Muscle of leg (tissue), 11 donors: ENCODE data around the gene WDR13. TPM values are rescaled to one million over a fixed set of nuclear protein-coding genes. Genes with fewer than 3 reads are reported as not detected.

Experiments
- DNase-seq: peaks from one replicate; pipeline ENCODE4 v3.0.0; 2013
- H3K27ac ChIP-seq: one replicate; pipeline ENCODE4 v1.5.1; 2013; ENCODE audit warnings: mild to moderate bottlenecking, low read length, control low read depth
- H3K27me3 ChIP-seq: one replicate; pipeline ENCODE4 v1.6.1; 2013; ENCODE audit warnings: low read length; ENCODE audit not compliant: control insufficient read depth, insufficient read depth
- H3K36me3 ChIP-seq: one replicate; pipeline ENCODE4 v1.6.1; 2013; ENCODE audit warnings: low read length; ENCODE audit not compliant: control insufficient read depth, insufficient read depth
- H3K4me1 ChIP-seq: one replicate; pipeline ENCODE4 v1.6.1; 2013; ENCODE audit warnings: low read length; ENCODE audit not compliant: control insufficient read depth, insufficient read depth
- H3K4me3 ChIP-seq: one replicate; pipeline ENCODE4 v1.5.1; 2013; ENCODE audit warnings: low read length, control low read depth
- H3K9me3 ChIP-seq: replicated peaks from 2 replicates; pipeline ENCODE4 v1.6.1; 2013; ENCODE audit warnings: low read depth, low read length; ENCODE audit not compliant: control insufficient read depth
- WGBS: methylation state at CpG from one replicate; pipeline ENCODE4 v1.1.5; 2013; ENCODE audit warnings: missing lambda C conversion rate; ENCODE audit not compliant: insufficient coverage; 5-methylcytosine and 5-hydroxymethylcytosine counted together
- polyA plus RNA-seq, 8 donors: library from polyadenylated mRNA; unstranded; fragments of 120-200 nt; gene quantifications; one replicate each; pipeline versions ENCODE4 v1.2.1 to v1.2.3, GENCODE V29; 2013; ENCODE audit warnings: inconsistent platforms in 1 of 8, low replicate concordance in 1 of 8; ENCODE audit not compliant: insufficient read length in 8 of 8, insufficient read depth in 1 of 8
- total RNA-seq: library from RNA; stranded (reverse); fragments of 120-200 nt; gene quantifications from one replicate; pipeline ENCODE4 v1.2.4, GENCODE V29; 2013

Gene WDR13
- total and polyA plus RNA-seq, 9 donors: 85.8 to 128 (median 99.1) TPM

GRCh38 chrX:48573690-48574269, 23.5 kb upstream of the WDR13 start:
- H3K27ac ChIP-seq: peak overlapping the region; percentile 97
- peak overlapping the region; percentile 75 for H3K4me3 ChIP-seq
- H3K4me1 ChIP-seq: peaks cover 12% of the 10 kb centered on the region
- WGBS: 58% methylated on average over 18 of the region's 19 CpGs
- no peaks in the 10 kb centered on the region for H3K27me3 ChIP-seq
- peaks cover 22% of the 10 kb centered on the region for H3K36me3 ChIP-seq
- DNase-seq: peak; percentile 68
- no peaks in the 10 kb centered on the region for H3K9me3 ChIP-seq

DNA sequence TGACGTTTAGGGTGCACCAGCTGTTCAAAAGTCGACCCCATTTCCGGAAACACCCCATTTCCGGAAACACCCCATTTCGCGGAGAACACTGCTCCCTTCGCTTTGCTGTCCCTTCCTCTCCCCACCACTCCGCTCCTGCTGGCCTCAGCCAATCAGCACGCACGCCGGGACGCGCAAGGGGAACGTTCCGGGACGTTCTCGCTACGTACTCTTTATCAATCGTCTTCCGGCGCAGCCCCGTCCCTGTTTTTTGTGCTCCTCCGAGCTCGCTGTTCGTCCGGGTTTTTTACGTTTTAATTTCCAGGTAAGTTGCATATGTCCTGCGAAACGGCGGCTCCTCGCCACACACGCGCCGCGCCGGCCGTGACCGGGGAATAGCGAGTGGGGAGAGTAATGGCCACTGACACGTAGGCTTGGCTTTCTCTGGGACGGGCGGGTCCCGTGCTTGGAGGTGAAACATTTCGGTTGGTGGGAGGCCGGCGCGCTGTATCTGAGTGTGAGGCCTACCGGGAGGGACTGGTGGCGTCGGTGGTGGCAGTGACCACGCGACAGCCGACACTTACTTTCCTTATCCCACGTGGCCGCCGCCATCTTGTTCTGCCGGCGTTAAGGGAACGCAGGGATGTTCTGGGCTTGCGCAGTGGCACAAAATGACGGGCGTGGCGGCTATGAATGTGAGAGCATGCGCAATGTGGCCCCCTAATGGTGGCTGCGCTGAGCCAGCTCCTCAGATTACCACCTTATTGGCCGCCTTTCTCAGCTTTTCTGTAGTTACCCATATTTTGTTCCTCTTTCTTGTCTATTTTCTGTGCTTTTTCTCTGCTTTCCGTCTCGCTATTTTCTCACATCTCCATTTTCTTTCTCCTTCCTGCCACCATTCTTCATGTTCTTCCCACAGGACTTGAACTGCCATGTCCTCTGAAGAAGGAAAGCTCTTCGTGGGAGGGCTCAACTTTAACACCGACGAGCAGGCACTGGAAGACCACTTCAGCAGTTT, 22.7 kb upstream of the WDR13 start, which contains the start of gene RBM3:
TSS of gene RBM3 (plus strand) at position 215 of the 997 bp plus-strand sequence. CDS start at position 912, 697 bp downstream.
- Histone ChIP-seq H3K4me3 (peak within 1 kb of the TSS; percentile 75), H3K4me1 (peaks cover 12% of the 10 kb centered on the region), H3K27ac (peak within 1 kb of the TSS; percentile 97), H3K9me3 (no peaks in the 10 kb centered on the region), H3K36me3 (peaks cover 27% of the 10 kb centered on the region), H3K27me3 (no peaks in the 10 kb centered on the region)
- WGBS: 38% methylated on average over 61 of the region's 71 CpGs
- DNase-seq: peak; percentile 98

- H3K27ac ChIP-seq: peak overlapping the region; percentile 97
- H3K9me3 ChIP-seq: no peaks in the 10 kb centered on the region
- peaks cover 27% of the 10 kb centered on the region for H3K36me3 ChIP-seq
- H3K4me1 ChIP-seq: peaks cover 12% of the 10 kb centered on the region
- no peaks in the 10 kb centered on the region for H3K27me3 ChIP-seq
- peak overlapping the region; percentile 75 for H3K4me3 ChIP-seq
- no peak for DNase-seq
- 84% methylated on average over 13 of the region's 13 CpGs for WGBS
These were observed 21.6 kb upstream of the WDR13 start for GRCh38 chrX:48575642-48576041.

DNA sequence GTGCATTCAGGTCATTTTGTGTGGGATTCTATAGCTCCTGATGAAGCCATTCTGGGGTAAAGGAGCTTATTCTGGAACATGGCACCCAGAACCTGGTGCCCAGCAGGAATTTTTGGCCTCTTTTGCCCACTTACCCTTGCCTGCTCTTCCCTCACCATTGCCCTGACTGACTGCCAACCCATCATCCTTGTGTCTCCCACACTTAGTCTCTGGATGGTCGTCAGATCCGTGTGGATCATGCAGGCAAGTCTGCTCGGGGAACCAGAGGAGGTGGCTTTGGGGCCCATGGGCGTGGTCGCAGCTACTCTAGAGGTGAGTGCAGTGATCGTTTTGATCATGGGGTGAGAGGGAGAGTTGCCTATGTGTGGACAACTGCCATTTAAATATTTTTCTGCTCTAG, 21.2 kb upstream of the WDR13 start:
- Histone ChIP-seq H3K27me3 (no peaks in the 10 kb centered on the region), H3K4me1 (peaks cover 12% of the 10 kb centered on the region), H3K36me3 (peaks cover 27% of the 10 kb centered on the region), H3K9me3 (no peaks in the 10 kb centered on the region), H3K27ac (peak overlapping the region; percentile 97), H3K4me3 (no peak overlapping the region)
- no peak for DNase-seq
- 79% methylated on average over 5 of the region's 6 CpGs for WGBS

DNA sequence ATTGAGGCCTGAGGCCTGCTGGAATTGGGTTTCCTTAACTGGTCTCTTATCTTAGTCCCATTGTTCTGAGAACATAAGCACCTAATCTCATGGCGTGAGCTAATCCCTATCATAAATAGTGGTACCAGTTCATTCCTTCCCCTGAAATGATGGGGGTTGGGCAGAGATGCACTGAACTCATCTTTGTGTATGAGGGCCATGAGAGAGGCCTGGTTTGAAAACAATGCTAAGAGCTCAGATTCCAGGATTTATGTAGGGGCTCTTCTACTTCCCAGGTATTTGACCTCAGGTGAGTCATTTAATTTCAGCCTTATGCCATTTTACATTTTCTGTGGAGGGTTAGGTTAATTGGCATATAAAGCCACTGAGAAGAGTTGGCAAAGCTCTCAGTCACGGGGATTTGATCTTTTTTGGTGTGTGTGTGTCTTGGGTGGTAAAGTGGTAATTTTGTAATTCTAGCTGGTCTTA, 18.6 kb upstream of the WDR13 start:
- Histone ChIP-seq H3K27ac (no peak overlapping the region), H3K4me1 (peaks cover 12% of the 10 kb centered on the region), H3K36me3 (peaks cover 27% of the 10 kb centered on the region), H3K4me3 (no peak overlapping the region), H3K9me3 (no peaks in the 10 kb centered on the region), H3K27me3 (no peaks in the 10 kb centered on the region)
- 29% methylated on average over 1 of the region's 2 CpGs for WGBS
- no peak for DNase-seq

- Histone ChIP-seq H3K4me3 (no peak overlapping the region), H3K4me1 (peaks cover 12% of the 10 kb centered on the region), H3K36me3 (peaks cover 27% of the 10 kb centered on the region), H3K27me3 (no peaks in the 10 kb centered on the region), H3K9me3 (no peaks in the 10 kb centered on the region), H3K27ac (no peak overlapping the region)
- WGBS: 50% methylated on average over 1 of the region's 3 CpGs
- DNase-seq: no peak
These were observed 18.0 kb upstream of the WDR13 start for GRCh38 chrX:48579259-48579658.

- Histone ChIP-seq H3K27ac (no peak overlapping the region), H3K36me3 (peaks cover 22% of the 10 kb centered on the region), H3K9me3 (no peaks in the 10 kb centered on the region), H3K4me1 (peaks cover 7% of the 10 kb centered on the region), H3K4me3 (no peak overlapping the region), H3K27me3 (no peaks in the 10 kb centered on the region)
- no CpG with 5 or more reads among the region's 1 CpG for WGBS
- no peak for DNase-seq
These were observed 16.6 kb upstream of the WDR13 start for GRCh38 chrX:48580662-48581061.

GRCh38 chrX:48584698-48585097, 12.6 kb upstream of the WDR13 start:
- Histone ChIP-seq H3K4me1 (no peaks in the 10 kb centered on the region), H3K4me3 (no peak overlapping the region), H3K36me3 (no peaks in the 10 kb centered on the region), H3K27me3 (peaks cover under 1% of the 10 kb centered on the region), H3K27ac (no peak overlapping the region), H3K9me3 (no peaks in the 10 kb centered on the region)
- DNase-seq: no peak
- no CpG with 5 or more reads among the region's 2 CpGs for WGBS

DNA sequence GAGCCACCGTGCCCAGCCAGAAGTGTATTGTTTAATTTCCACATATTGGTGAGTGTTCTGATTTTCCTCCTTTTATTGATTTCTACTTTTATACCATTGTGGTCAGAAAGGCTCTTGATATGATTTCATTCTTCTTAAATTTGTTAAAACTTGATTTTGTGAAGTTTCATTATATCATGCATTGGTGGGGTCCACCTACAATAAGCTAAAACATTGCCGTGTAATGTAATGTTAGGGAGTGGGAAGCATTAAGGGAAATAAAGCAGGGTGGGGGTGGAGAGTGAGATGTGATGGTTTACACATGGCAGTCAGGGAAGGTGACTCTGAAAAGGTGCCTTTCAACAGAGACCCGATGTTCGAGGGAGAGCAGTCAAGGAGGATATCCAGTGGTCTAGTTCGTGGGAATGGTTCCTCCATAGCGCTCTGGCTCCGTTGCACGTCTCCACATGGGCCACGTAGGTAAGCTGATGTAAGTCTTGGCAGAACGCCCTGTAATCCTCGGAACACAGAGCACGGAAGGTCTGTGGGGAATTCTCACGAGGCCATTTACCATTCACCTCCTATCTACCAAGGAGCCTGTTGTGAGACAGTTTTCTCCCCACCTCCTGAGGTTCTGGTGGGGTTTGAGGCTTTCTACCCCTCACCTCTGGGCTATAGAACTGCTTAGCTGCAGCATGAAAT, 7.7 kb upstream of the WDR13 start:
- Histone ChIP-seq H3K27me3 (peaks cover 3% of the 10 kb centered on the region), H3K36me3 (no peaks in the 10 kb centered on the region), H3K27ac (no peak overlapping the region), H3K4me3 (no peak overlapping the region), H3K9me3 (no peaks in the 10 kb centered on the region), H3K4me1 (no peaks in the 10 kb centered on the region)
- WGBS: 77% methylated on average over 4 of the region's 13 CpGs
- no peak for DNase-seq
